ENCODE results near the gene HDAC10. TPM values are rescaled to one million over a fixed set of nuclear protein-coding genes. Genes with fewer than 3 reads are reported as not detected.
A peak's percentile ranks its signal among the peaks of the same experiment; 100 is the strongest.
"Not testable (repeated sequence)": the region's sequence is repeated elsewhere in the genome, so short reads cannot be mapped to it uniquely, and the experiment has no call there.

Gene HDAC10
- total RNA-seq, 5 donors from 2014 or later (not counting 1 experiment from before 2014, with no cell fraction given): 101 to 152 (median 128) TPM

GRCh38 chr22:50274771-50275170 is 23.7 kb upstream of the HDAC10 start:
- Mint-ChIP-seq H3K9me3 (no peaks in the 10 kb centered on the region), H3K27me3 (no peaks in the 10 kb centered on the region), H3K36me3 (no peaks in the 10 kb centered on the region), H3K4me3 (no peak overlapping the region), H3K27ac (no peak overlapping the region), H3K4me1 (peaks cover 6 to 15% (median 10%) of the 10 kb centered on the region in 3 donors)
- ChIA-PET CTCF (no interaction called here), POLR2A (no interaction called here)
- no peak overlapping the region for H3K4me3 ChIP-seq (ENCODE audit: control insufficient read depth in 1 of 2, extremely low read depth in 1 of 2, low read length in 1 of 2)
- peaks cover 2 to 27% of the 10 kb centered on the region in 2 experiments for H3K4me1 ChIP-seq (ENCODE audit: control insufficient read depth in 1 of 2, extremely low read depth in 1 of 2, insufficient read depth in 2 of 2, low read length in 2 of 2)
- no peak for ATAC-seq (replicated peaks in 1 of 4)
- H3K27me3 ChIP-seq (replicated peaks in 1 of 2; ENCODE audit: control insufficient read depth in 2 of 2, extremely low read depth in 1 of 2, insufficient read depth in 2 of 2, low read length in 1 of 2): peaks cover 0 to 20% of the 10 kb centered on the region in 2 experiments
- H3K36me3 ChIP-seq (ENCODE audit: control insufficient read depth in 2 of 2, extremely low read depth in 1 of 2, insufficient read depth in 1 of 2, low read length in 1 of 2): no peaks in the 10 kb centered on the region
- WGBS (ENCODE audit: insufficient coverage): 81% methylated on average over 6 of the region's 7 CpGs
- no peak overlapping the region for H3K27ac ChIP-seq (ENCODE audit: low read length)
- H3K9me3 ChIP-seq: no peaks in the 10 kb centered on the region
- no peak for DNase-seq

- WGBS (ENCODE audit: insufficient coverage): 61% methylated on average over 2 of the region's 7 CpGs
- Histone ChIP-seq H3K36me3 (ENCODE audit: control insufficient read depth in 2 of 2, extremely low read depth in 1 of 2, insufficient read depth in 1 of 2, low read length in 1 of 2) (no peaks in the 10 kb centered on the region), H3K27me3 (replicated peaks in 1 of 2; ENCODE audit: control insufficient read depth in 2 of 2, extremely low read depth in 1 of 2, insufficient read depth in 2 of 2, low read length in 1 of 2) (peaks cover 0 to 24% of the 10 kb centered on the region in 2 experiments), H3K27ac (ENCODE audit: low read length) (no peak overlapping the region), H3K9me3 (no peaks in the 10 kb centered on the region), H3K4me1 (ENCODE audit: control insufficient read depth in 1 of 2, extremely low read depth in 1 of 2, insufficient read depth in 2 of 2, low read length in 2 of 2) (peaks cover 2 to 32% of the 10 kb centered on the region in 2 experiments), H3K4me3 (ENCODE audit: control insufficient read depth in 1 of 2, extremely low read depth in 1 of 2, low read length in 1 of 2) (no peak overlapping the region)
- CTCF ChIA-PET: interaction anchor here in 1 of 2 donors (0.6 kb wide), 1 partner anchor 95 kb away, joined by 4 read pairs; no protein-coding TSS in a partner anchor
- no peak for ATAC-seq (replicated peaks in 1 of 4)
- POLR2A ChIA-PET: no interaction called here
- Mint-ChIP-seq H3K9me3 (no peaks in the 10 kb centered on the region), H3K4me3 (peak overlapping the region in 1 of 3 donors; percentile 44), H3K4me1 (peaks cover 8 to 17% (median 10%) of the 10 kb centered on the region in 3 donors), H3K27ac (no peak overlapping the region), H3K27me3 (no peaks in the 10 kb centered on the region), H3K36me3 (no peaks in the 10 kb centered on the region)
- DNase-seq: peak in 20 of 35 experiments; percentile 18 to 70 (median 33)
Measured at GRCh38 chr22:50274311-50274710, 23.2 kb upstream of the HDAC10 start.

- CTCF ChIA-PET: interaction anchor here in 1 of 2 donors (0.6 kb wide), 1 partner anchor 96 kb away, joined by 4 read pairs; no protein-coding TSS in a partner anchor
- POLR2A ChIA-PET; ATAC-seq (replicated peaks in 1 of 4); H3K9me3 ChIP-seq; H3K27ac ChIP-seq (ENCODE audit: low read length); H3K27ac Mint-ChIP-seq; H3K36me3 ChIP-seq (ENCODE audit: control insufficient read depth in 2 of 2, extremely low read depth in 1 of 2, insufficient read depth in 1 of 2, low read length in 1 of 2); H3K36me3 Mint-ChIP-seq; DNase-seq; H3K9me3 Mint-ChIP-seq; H3K4me3 ChIP-seq (ENCODE audit: control insufficient read depth in 1 of 2, extremely low read depth in 1 of 2, low read length in 1 of 2); H3K27me3 Mint-ChIP-seq: not testable (repeated sequence)
- Histone ChIP-seq H3K4me1 (ENCODE audit: control insufficient read depth in 1 of 2, extremely low read depth in 1 of 2, insufficient read depth in 2 of 2, low read length in 2 of 2) (peaks cover 2 to 36% of the 10 kb centered on the region in 2 experiments), H3K27me3 (replicated peaks in 1 of 2; ENCODE audit: control insufficient read depth in 2 of 2, extremely low read depth in 1 of 2, insufficient read depth in 2 of 2, low read length in 1 of 2) (peaks cover 0 to 29% of the 10 kb centered on the region in 2 experiments)
- peak overlapping the region in 1 of 3 donors; percentile 44 for H3K4me3 Mint-ChIP-seq
- H3K4me1 Mint-ChIP-seq: peaks cover 9 to 18% (median 10%) of the 10 kb centered on the region in 3 donors
- WGBS (ENCODE audit: insufficient coverage): 96% methylated on average over 3 of the region's 10 CpGs
Measured at GRCh38 chr22:50273781-50274180, 22.7 kb upstream of the HDAC10 start.

- ATAC-seq (replicated peaks in 1 of 4); H3K36me3 Mint-ChIP-seq; H3K4me3 Mint-ChIP-seq; H3K4me3 ChIP-seq (ENCODE audit: control insufficient read depth in 1 of 2, extremely low read depth in 1 of 2, low read length in 1 of 2); H3K27me3 Mint-ChIP-seq; H3K27ac ChIP-seq (ENCODE audit: low read length); DNase-seq; H3K9me3 ChIP-seq; POLR2A ChIA-PET; H3K27ac Mint-ChIP-seq; CTCF ChIA-PET; H3K36me3 ChIP-seq (ENCODE audit: control insufficient read depth in 2 of 2, extremely low read depth in 1 of 2, insufficient read depth in 1 of 2, low read length in 1 of 2); H3K9me3 Mint-ChIP-seq: not testable (repeated sequence)
- H3K4me1 Mint-ChIP-seq: peaks cover 11 to 22% (median 15%) of the 10 kb centered on the region in 3 donors
- H3K27me3 ChIP-seq (replicated peaks in 1 of 2; ENCODE audit: control insufficient read depth in 2 of 2, extremely low read depth in 1 of 2, insufficient read depth in 2 of 2, low read length in 1 of 2): peaks cover 0 to 29% of the 10 kb centered on the region in 2 experiments
- WGBS (ENCODE audit: insufficient coverage): no CpG with 5 or more reads among the region's 11 CpGs
- H3K4me1 ChIP-seq (ENCODE audit: control insufficient read depth in 1 of 2, extremely low read depth in 1 of 2, insufficient read depth in 2 of 2, low read length in 2 of 2): peaks cover 2 to 40% of the 10 kb centered on the region in 2 experiments
Measured at GRCh38 chr22:50273352-50273751, 22.3 kb upstream of the HDAC10 start.

- H3K27ac ChIP-seq (ENCODE audit: low read length): no peak overlapping the region
- peaks cover 2 to 46% of the 10 kb centered on the region in 2 experiments for H3K4me1 ChIP-seq (ENCODE audit: control insufficient read depth in 1 of 2, extremely low read depth in 1 of 2, insufficient read depth in 2 of 2, low read length in 2 of 2)
- H3K4me3 Mint-ChIP-seq: peak overlapping the region in 1 of 3 donors; percentile 46
Measured at GRCh38 chr22:50272044-50272802, 21.2 kb upstream of the HDAC10 start.

GRCh38 chr22:50271519-50271970 is 20.5 kb upstream of the HDAC10 start:
- H3K36me3 Mint-ChIP-seq: no peaks in the 10 kb centered on the region
- peak in 1 of 4 experiments; percentile 15 for ATAC-seq (replicated peaks in 1 of 4)
- H3K9me3 Mint-ChIP-seq: no peaks in the 10 kb centered on the region

More at GRCh38 chr22:50272044-50272802, 21.2 kb upstream of the HDAC10 start:
- CTCF ChIA-PET: interaction anchor here (0.6 to 1.3 kb wide), 3 partner anchors 20 to 70 kb away, joined by 3 to 6 read pairs (median 4); partner anchors contain the start of gene HDAC10 (in 1 of the 2)
- Mint-ChIP-seq H3K4me1 (peaks cover 14 to 26% (median 16%) of the 10 kb centered on the region in 3 donors), H3K27me3 (no peaks in the 10 kb centered on the region), H3K9me3 (no peaks in the 10 kb centered on the region), H3K36me3 (no peaks in the 10 kb centered on the region), H3K27ac (no peak overlapping the region)
- 47% methylated on average over 12 of the region's 26 CpGs for WGBS (ENCODE audit: insufficient coverage)
- no peak for DNase-seq
- no peaks in the 10 kb centered on the region for H3K9me3 ChIP-seq
- peaks cover 0 to 29% of the 10 kb centered on the region in 2 experiments for H3K27me3 ChIP-seq (replicated peaks in 1 of 2; ENCODE audit: control insufficient read depth in 2 of 2, extremely low read depth in 1 of 2, insufficient read depth in 2 of 2, low read length in 1 of 2)
- ATAC-seq (replicated peaks in 1 of 4): no peak
- no peak overlapping the region for H3K4me3 ChIP-seq (ENCODE audit: control insufficient read depth in 1 of 2, extremely low read depth in 1 of 2, low read length in 1 of 2)
- no peaks in the 10 kb centered on the region for H3K36me3 ChIP-seq (ENCODE audit: control insufficient read depth in 2 of 2, extremely low read depth in 1 of 2, insufficient read depth in 1 of 2, low read length in 1 of 2)
- POLR2A ChIA-PET: interaction anchor here in 1 of 2 donors (0.7 kb wide), 1 partner anchor 52 kb away, joined by 7 read pairs; no protein-coding TSS in a partner anchor

More at GRCh38 chr22:50271519-50271970, 20.5 kb upstream of the HDAC10 start:
- peak in 11 of 35 experiments; percentile 27 to 70 (median 36) for DNase-seq
- no peaks in the 10 kb centered on the region for H3K36me3 ChIP-seq (ENCODE audit: control insufficient read depth in 2 of 2, extremely low read depth in 1 of 2, insufficient read depth in 1 of 2, low read length in 1 of 2)
- ChIA-PET POLR2A (no interaction called here), CTCF (interaction anchor here in 1 of 2 donors (1.3 kb wide), 1 partner anchor 21 kb away, joined by 4 read pairs; the partner anchor contains the start of gene HDAC10)
- H3K4me1 ChIP-seq (ENCODE audit: control insufficient read depth in 1 of 2, extremely low read depth in 1 of 2, insufficient read depth in 2 of 2, low read length in 2 of 2): peaks cover 2 to 46% of the 10 kb centered on the region in 2 experiments
- no peaks in the 10 kb centered on the region for H3K9me3 ChIP-seq
- WGBS (ENCODE audit: insufficient coverage): under 1% methylated on average over 24 of the region's 45 CpGs
- no peak overlapping the region for H3K27ac ChIP-seq (ENCODE audit: low read length)
- peaks cover 0 to 29% of the 10 kb centered on the region in 2 experiments for H3K27me3 ChIP-seq (replicated peaks in 1 of 2; ENCODE audit: control insufficient read depth in 2 of 2, extremely low read depth in 1 of 2, insufficient read depth in 2 of 2, low read length in 1 of 2)
- peaks cover 14 to 26% (median 16%) of the 10 kb centered on the region in 3 donors for H3K4me1 Mint-ChIP-seq
- H3K27me3 Mint-ChIP-seq: no peaks in the 10 kb centered on the region
- H3K4me3 Mint-ChIP-seq: peak overlapping the region in 1 of 3 donors; percentile 76
- peak overlapping the region; percentile 53 to 71 for H3K4me3 ChIP-seq (ENCODE audit: control insufficient read depth in 1 of 2, extremely low read depth in 1 of 2, low read length in 1 of 2)
- no peak overlapping the region for H3K27ac Mint-ChIP-seq
